GM12891 (cell line): ENCODE measurements around the gene SLC35G3.

Source experiments
- POLR2A ChIP-seq: IDR thresholded peaks from 2 replicates; pipeline ENCODE4 v1.6.1; 2011; ENCODE audit warnings: low read depth, low read length, control low read depth
- POLR2AphosphoS5 ChIP-seq: IDR thresholded peaks from 2 replicates; pipeline ENCODE4 v1.6.1; 2011; ENCODE audit warnings: low read depth, low read length, control low read depth
- TAF1 ChIP-seq: IDR thresholded peaks from 2 replicates; pipeline ENCODE4 v1.6.1; 2011; ENCODE audit warnings: low read depth, low read length, control low read depth

DNA sequence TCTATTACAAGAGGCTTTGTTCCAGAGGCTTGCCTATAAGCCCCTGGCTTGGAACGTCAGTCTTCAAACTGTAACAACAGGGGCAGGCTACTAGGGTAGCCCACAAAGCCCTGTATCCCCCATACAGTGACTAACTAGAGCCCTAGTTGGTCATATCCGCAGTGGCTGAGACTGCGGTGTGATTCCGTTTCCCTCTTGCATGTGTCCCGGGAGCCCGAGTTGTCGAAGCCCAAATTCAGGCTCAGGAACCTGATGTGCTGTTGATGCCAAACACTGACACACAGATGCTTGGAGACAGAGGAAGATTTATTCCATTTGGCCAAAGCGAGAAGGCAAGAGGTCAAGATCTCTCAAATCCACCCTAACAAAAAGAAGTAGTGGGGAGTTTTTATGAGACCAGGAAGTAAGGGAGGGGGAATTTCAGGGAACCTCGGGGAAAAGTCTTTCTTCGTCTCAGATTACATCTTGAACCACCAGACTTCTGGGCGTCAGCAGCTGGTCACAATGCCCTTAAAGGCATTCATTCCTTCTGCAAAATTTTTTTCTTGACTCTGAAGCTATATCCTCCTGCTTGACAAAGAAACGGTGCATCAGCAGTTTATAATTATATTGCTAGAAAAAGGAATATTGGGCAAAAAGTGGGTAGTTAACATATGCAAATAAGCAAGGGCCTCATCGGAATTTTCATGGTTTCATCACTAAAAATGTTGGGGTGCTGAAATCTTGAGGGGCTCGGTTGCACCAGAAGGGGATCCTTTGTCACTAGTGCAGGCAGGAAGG is 49.6 kb upstream of the SLC35G3 start:
- TF ChIP-seq TAF1, result no peak
- peak; percentile 10; the same call in 1 of the 2 replicates for TF ChIP-seq POLR2A
- TF ChIP-seq POLR2AphosphoS5, result no peak
